Measurements from ENCODE around the gene MSTO1.
"Not testable (repeated sequence)": the region's sequence is repeated elsewhere in the genome, so short reads cannot be mapped to it uniquely, and the experiment has no call there.

The MSTO1 gene

GRCh38 chr1:155613226-155613625 is 3.2 kb downstream of the MSTO1 start:
- not testable (repeated sequence) for DNase-seq (ENCODE audit: low spot score)

GRCh38 chr1:155622191-155622590 is 12.2 kb downstream of the MSTO1 start:
- no peak for DNase-seq (ENCODE audit: low spot score)

GRCh38 chr1:155623357-155623756 is 13.3 kb downstream of the MSTO1 start:
- DNase-seq (ENCODE audit: low spot score) = no peak

- DNase-seq (ENCODE audit: low spot score) = not testable (repeated sequence)
Measured at GRCh38 chr1:155626428-155626827, 16.4 kb downstream of the MSTO1 start.

- DNase-seq (ENCODE audit: low spot score) = no peak
Measured at GRCh38 chr1:155636397-155637153, 26.6 kb downstream of the MSTO1 start.

- DNase-seq (ENCODE audit: low spot score) = no peak
Measured at GRCh38 chr1:155640367-155640766, 30.3 kb downstream of the MSTO1 start.

GRCh38 chr1:155642559-155643180 is 32.7 kb downstream of the MSTO1 start:
- DNase-seq (ENCODE audit: low spot score) = not testable (repeated sequence)

GRCh38 chr1:155643230-155643629 is 33.2 kb downstream of the MSTO1 start:
- DNase-seq (ENCODE audit: low spot score) = no peak

GRCh38 chr1:155645034-155645598 is 35.1 kb downstream of the MSTO1 start:
- no peak for DNase-seq (ENCODE audit: low spot score)

- DNase-seq (ENCODE audit: low spot score) = no peak
Measured at GRCh38 chr1:155645648-155646047, 35.6 kb downstream of the MSTO1 start.

- DNase-seq (ENCODE audit: low spot score) = no peak
Measured at GRCh38 chr1:155646307-155646706, 36.3 kb downstream of the MSTO1 start.

- no peak for DNase-seq (ENCODE audit: low spot score)
Measured at GRCh38 chr1:155648207-155649147, 38.5 kb downstream of the MSTO1 start.

- no peak for DNase-seq (ENCODE audit: low spot score)
Measured at GRCh38 chr1:155649676-155650075, 39.7 kb downstream of the MSTO1 start.

GRCh38 chr1:155650231-155650757 is 40.3 kb downstream of the MSTO1 start:
- DNase-seq (ENCODE audit: low spot score) = no peak

GRCh38 chr1:155651861-155652661 is 42.0 kb downstream of the MSTO1 start:
- DNase-seq (ENCODE audit: low spot score) = no peak

- no peak for DNase-seq (ENCODE audit: low spot score)
Measured at GRCh38 chr1:155652951-155653350, 42.9 kb downstream of the MSTO1 start.

GRCh38 chr1:155657463-155657862 is 47.4 kb downstream of the MSTO1 start:
- no peak for DNase-seq (ENCODE audit: low spot score)

GRCh38 chr1:155661239-155661638 is 51.2 kb downstream of the MSTO1 start:
- not testable (repeated sequence) for DNase-seq (ENCODE audit: low spot score)

Measured in CD4-positive, alpha-beta T cell treated with Interleukin-15 for 4 hours (primary cell).